Effector CD8-positive, alpha-beta T cell (primary cell): ENCODE data around the gene MGAT3.
"Not testable (repeated sequence)": the region's sequence is repeated elsewhere in the genome, so short reads cannot be mapped to it uniquely, and the experiment has no call there.

Experiments used
- DNase-seq: peaks from one replicate; lab custom pipeline; 2025; lab: John Stamatoyannopoulos, UW
- total RNA-seq, 4 experiments: gene quantifications; one replicate each; lab custom pipeline; 2026; lab: John Stamatoyannopoulos, UW

The MGAT3 gene, protein sequence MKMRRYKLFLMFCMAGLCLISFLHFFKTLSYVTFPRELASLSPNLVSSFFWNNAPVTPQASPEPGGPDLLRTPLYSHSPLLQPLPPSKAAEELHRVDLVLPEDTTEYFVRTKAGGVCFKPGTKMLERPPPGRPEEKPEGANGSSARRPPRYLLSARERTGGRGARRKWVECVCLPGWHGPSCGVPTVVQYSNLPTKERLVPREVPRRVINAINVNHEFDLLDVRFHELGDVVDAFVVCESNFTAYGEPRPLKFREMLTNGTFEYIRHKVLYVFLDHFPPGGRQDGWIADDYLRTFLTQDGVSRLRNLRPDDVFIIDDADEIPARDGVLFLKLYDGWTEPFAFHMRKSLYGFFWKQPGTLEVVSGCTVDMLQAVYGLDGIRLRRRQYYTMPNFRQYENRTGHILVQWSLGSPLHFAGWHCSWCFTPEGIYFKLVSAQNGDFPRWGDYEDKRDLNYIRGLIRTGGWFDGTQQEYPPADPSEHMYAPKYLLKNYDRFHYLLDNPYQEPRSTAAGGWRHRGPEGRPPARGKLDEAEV
- 0 to 2.9 (median 0.15) reads per million in 4 experiments for total RNA-seq

DNA sequence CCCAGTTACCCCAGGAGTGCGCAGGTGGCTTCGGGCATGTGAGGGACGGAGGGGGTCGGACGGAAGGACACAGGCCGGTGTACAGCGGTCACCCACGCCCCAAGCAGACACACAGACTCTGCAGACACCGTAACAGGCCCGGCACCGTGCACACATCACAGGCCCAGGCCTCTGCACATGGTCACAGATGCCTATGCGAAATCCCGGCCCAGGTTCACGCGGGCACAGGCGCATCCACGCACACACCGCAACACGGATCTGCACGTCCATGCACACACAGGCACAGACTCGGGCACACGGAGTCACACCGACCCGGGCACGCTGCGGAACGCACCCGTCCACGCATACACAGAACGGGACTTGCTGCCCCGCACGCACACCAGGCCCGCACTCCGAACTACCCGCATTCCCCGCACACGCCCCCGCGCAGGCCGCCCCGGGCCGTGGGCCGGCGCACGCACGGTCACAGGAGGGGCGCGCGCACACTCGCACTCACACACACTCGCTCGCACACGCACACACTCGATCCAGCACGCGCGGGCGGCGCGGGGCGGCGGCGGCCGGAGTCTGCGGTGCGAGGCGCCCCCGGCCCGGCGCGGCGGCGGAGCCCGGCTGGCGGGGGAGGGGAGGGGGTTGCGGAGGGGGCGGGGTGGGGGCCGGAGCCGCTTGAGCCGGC is at the start of gene MGAT3:
Gene MGAT3, plus strand, starts transcription at position 491 of the 676 bp plus-strand sequence. CDS start 30,336 bp downstream, outside the sequence.
- no peak for DNase-seq

DNA sequence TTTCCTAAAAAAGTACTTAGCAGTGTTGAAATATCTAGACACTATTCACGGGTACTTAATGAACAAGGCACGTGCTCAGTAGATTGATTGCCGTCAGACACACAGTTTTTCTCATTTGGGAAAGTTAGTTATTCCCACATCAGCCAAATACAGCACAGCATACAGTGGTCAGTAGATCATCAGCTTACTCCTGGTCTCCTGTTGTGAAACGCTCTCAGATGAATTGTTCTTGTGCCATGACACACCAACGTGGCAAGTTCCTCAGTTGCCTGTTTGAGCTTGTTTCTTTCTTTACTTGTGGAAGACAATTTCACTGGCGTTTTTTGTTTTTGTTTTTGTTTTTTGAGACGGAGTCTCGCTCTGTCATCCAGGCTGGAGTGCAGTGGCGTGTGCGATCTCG is 48.6 kb upstream of the MGAT3 start:
- DNase-seq, result no peak

DNA sequence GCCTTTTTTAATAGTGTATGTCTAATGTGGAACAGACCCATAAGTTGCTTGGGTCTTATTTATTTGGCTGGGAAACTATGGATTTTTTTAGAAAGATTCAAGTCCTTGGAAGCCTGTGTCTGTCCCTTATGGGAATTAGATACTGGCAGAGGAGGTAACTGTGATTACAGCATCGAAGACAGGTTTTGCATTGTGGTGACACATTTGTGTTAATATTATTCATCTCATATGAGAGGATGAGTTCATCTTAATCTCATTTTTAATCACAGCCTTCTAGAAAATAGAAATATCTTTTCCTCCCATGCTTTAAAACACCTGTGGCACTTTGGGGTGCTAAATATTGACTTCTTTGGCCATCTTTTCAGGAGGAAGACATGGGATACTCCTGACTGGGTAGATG is 48.0 kb upstream of the MGAT3 start:
- no peak for DNase-seq

DNA sequence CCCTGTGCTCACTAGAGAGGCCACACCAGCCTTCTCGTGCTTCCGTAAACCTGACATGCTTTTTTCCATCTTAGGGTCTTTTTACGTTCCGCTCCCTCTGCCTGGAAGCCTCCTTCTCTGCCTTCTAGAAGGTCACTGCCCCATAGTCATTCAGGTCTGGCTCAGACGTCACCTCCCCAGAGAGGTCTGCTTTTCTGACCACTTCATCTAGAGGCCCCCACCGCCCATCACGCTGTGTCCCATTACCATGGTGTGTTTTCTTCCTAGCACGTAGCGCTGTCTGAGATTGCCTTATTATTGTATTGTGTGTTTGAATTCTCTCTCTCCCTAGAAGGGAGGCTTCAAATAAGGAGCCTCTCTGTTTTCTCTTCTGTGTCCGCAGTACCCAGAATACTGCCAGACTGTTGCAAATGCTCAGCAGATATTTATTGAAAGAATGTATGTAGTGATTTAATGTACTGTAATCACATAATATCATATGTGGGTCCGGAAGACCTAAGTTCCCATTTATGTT is 47.2 kb upstream of the MGAT3 start:
- DNase-seq, result no peak

DNA sequence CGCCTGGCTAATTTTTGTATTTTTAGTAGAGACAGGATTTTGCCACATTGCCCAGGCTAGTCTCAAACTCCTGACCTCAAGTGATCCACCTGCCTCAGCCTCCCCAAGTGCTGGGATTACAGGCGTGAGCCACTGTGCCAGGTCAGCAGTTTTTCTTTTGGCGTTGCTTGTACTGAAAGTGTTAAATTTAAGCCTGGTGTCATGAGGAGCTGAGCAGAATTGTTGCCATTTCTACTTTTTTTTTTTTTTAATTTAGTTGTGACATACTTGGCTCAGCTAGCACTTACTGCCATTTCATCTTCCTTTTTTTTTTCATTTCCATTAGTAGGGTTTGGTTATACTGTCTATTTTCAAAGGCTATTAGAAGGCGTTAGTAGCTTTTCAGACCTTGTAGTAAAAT is 46.5 kb upstream of the MGAT3 start:
- no peak for DNase-seq

DNA sequence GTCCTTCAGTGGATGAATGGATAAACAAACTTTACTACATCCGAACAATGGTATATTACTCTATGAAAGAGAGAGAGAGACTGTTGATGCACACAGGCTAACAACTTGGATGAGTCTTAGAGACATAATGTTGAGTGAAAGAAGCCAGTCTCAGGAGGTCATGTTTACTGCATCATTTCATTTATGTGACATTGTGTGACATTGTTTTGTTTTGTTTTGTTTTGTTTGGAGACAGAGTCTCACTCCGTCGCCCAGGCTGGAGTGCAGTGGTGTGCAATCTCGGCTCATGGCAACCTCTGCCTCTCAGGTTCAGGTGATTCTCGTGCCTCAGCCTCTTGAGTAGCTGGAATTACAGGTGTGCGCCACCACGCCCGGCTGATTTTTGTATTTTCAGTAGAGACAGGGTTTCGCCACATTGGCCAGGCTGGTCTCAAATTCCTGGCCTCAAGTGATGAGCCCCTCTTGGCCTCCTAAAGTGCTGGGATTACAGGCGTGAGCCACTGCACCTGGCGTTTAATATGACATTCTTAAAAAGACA is 44.9 kb upstream of the MGAT3 start:
- DNase-seq, result not testable (repeated sequence)

DNA sequence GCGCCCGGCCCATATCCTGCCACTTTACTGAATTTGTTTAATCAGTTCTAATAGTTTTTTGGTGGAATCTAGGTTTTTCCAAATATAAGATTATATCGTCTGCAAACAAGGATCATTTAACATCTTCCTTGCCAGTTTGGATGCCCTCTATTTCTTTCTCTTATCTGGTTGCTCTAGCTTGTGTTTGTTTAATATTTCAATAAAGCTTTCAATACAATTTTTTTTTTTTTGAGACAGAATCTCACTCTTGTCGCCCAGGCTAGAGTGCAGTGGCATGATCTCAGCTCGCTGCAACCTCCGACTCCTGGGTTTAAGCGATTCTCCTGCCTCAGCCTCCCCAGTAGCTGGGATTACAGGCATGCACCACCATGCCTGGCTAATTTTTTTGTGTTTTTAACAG is 43.6 kb upstream of the MGAT3 start:
- DNase-seq, result not testable (repeated sequence)

DNA sequence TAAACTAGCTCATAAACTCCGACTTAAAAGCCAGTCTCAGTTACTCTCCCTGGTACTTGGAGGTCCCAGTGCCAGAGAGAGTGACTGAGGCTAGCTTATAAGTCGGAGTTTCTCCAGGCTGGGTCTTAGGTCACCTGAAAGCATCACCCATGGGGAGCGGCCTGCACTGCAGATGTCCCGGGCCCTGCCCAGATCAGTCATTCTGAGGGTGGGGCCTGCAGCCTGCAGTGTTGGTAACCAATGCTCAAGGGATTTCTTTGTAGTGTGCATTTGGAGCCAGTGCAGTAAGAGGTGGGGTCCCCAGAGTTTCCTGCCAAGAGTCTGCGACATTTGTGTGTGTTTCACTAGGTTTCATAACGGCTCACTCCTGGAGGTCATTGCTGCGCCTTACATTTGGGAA is 42.4 kb upstream of the MGAT3 start:
- DNase-seq, result no peak

DNA sequence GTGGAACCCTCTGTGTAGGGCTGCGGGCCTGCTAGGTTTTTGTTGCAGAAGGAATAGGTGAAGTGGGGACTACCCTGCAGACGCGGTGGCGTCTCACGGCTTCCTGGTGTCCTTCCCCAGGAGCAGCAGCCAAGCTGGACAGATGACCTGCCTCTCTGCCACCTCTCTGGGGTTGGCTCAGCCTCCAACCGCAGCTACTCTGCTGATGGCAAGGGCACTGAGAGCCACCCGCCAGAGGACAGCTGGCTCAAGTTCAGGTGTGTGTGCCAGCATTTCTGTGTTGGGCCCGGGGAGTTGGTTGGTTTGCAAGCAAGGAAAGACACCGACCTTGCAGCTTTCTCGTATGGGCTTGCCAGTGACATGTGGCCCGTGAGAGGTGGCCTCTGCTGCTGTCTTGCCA is 41.9 kb upstream of the MGAT3 start:
- DNase-seq, result no peak

DNA sequence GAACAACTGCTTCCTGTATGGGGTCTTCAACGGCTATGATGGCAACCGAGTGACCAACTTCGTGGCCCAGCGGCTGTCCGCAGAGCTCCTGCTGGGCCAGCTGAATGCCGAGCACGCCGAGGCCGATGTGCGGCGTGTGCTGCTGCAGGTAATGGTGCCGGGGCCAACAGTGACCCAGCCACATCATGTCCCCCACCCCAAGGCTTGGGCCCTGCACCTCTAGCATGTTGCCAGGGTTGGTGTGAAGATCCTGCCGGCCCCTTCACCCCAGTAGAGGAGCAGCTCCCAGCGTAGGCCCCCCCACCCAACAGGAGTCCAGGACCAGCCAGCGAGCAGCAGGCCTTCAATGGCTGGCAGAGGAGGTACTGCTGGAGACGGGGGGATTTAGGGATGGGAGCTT is 41.3 kb upstream of the MGAT3 start:
- DNase-seq, result no peak

DNA sequence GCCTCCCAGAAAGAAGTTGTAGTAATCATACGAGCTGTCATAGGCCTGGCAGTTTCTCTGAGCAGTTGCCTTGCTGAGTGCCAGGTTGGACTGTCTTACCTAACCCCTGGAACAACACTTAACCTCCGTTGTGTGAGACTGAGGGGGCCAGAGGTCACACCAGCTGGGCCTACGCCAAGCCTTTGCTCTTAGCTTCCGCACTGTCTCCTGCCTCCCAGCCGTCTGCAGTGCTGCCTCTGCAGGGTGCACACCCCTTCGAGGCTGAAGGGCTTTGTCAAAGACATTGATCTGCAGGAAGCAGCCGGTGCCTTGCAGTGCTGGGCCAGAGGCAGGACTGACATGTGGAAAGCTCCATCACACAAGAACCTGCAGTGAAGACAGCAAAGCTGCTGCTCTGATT is 40.5 kb upstream of the MGAT3 start:
- no peak for DNase-seq

DNA sequence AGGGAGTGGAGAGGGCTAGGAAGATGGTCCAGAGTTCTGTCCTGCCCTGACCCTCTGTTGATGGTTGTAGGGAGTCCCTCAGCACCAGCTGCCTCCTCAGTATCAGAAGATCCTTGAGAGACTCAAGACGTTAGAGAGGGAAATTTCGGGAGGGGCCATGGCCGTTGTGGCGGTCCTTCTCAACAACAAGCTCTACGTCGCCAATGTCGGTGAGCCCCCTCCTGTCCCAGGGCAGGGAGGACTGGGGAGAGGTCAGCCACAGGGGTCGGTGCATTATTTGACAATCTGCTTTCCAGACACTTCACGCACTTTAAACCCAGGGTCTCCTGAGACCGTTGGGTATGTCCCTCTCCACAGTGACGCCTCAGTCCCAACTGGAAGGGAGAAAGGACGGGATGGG is 39.2 kb upstream of the MGAT3 start:
- no peak for DNase-seq

DNA sequence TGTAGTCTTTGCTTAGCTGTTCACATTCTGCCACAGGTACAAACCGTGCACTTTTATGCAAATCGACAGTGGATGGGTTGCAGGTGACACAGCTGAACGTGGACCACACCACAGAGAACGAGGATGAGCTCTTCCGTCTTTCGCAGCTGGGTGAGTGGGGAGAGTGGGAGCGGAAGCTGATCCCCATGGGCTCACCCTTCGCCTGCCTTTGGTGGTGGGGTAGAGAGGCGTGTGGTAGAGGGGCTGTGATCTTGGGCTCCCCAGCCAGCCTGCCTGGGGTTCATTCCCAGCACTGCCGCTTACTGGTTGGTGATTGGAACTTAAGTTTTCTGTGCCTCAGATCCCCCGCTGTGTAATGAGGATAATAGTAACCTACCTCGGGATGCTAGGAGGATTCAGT is 38.1 kb upstream of the MGAT3 start:
- no peak for DNase-seq

DNA sequence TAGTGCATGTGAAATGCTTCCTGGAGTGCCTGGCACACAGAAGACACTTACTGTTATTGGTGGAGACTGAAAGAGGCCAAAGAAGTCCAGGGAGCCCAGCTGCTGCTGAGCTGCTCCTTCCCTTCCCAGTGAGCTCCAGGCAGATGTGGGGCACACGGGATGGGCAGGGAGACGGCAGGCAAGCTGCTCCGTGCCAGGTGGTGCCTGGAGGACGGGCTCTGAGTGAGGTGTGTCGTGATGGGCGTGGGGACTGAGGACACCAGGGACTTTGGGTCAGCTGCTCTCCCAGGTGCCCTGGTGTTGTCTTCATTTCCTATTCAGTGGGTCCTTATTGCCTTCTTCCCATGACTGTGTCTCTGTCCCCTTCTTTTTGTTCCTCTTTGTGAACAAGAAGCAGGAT is 37.7 kb upstream of the MGAT3 start:
- DNase-seq, result no peak

DNA sequence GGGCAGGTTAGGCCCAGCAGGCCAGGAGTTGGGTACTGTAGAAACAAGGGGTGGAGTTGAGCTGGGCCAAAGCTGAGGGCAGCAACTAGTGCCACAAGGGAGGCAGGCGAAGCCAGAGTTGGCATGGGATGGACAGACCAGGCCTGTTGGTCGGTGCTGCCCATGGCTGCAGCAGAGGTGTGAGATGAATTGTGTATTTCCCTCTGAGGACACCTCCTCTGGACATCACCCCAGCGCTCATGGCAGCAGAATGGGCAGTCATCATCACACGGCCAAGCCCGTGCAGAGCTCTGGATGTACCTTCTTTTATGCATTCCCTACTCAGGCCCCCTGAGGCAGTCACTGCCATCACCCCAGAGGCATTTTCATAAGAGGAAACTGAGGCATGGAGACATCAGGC is 36.9 kb upstream of the MGAT3 start:
- no peak for DNase-seq

DNA sequence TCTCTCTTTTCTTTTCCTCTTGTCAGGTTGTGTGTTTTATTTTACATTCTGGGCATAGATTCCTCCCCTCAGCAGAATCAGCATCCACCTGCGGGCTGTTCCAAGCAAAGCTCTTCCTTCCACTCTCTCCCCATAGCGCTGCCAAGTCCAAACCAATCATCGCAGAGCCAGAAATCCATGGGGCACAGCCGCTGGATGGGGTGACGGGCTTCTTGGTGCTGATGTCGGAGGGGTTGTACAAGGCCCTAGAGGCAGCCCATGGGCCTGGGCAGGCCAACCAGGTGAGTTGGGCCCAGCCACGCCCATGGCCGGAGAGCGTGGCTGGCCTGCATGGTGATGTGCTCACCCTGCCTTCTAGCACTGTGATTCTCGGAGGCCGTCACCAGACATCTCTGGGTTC is 35.1 kb upstream of the MGAT3 start:
- DNase-seq, result no peak

DNA sequence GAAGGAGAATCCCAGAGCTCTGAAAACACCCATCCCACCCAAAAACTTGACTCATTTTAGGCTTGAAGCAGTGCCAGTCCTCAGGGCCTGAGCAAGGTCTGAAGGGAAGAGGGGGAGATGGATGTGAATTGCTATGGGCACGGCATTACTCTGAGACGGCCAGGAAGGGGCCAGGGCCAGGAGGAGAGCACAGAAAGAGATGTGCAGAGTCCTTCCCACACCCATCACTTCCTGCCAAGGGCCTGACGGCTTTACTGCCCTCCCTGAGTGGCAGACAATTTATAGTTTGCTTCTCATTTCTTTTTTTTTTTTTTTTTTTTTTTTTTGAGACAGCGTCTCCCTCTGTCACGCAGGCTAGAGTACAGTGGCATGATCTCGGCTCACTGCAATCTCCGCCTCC is 34.7 kb upstream of the MGAT3 start:
- DNase-seq, result no peak

DNA sequence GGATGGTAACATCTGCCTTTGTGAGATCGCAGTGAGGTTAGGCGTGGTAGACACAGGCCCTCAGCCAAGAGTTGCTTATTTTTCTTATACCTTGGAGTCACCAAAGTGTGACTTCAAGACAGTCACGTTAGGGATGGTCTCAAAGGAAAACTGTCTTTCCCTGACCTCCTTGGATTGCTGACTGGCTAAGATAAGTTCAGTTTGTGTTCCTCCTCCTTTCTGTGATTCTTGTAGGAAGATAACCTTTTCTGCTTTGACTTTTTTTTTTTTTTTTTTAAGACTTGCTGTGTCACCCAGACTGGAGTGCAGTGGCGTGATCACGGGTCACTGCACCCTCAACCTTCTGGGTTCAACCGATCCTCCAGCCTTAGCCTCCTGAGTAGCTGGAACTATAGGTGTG is 34.1 kb upstream of the MGAT3 start:
- no peak for DNase-seq

DNA sequence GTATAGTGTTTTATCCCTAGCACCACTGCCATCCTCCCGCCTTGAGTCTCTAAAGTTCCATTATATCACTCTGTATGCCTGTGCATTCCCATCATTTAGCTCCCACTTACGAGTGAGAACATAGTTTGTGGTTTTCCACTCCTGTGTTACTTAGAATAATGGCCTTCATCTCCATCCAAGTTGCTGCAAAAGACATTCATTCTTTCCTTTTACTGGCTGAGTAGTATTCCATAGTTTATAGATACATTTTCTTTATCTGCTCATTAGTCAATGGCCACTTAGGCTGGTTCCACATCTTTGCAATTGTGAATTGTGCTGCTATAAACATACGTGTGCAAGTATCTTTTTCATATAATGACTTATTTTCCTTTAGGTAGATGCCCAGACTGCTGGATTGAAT is 32.8 kb upstream of the MGAT3 start:
- no peak for DNase-seq

DNA sequence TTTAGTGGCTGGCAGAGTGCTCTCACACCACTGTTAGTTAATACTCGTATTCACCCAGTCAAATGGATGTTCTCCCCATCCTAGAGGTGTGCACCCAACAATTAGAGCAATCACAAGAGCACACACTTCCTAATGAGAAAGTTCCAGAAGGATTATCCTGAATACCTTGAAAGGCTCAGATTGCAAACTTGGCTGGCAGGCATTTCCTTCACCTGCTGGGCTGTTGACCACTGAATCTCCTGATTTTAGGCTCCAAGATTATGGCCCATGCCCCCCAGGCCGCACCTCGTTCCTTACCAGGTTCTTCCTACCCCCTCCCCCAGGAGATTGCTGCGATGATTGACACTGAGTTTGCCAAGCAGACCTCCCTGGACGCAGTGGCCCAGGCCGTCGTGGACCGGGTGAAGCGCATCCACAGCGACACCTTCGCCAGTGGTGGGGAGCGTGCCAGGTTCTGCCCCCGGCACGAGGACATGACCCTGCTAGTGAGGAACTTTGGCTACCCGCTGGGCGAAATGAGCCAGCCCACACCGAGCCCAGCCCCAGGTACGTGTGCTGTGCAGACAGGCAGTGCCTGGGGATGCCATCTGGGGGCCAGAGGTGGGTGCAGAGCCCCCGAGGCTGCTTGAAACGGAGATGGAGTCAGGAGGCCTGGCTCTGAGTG is 30.3 kb upstream of the MGAT3 start:
- DNase-seq, result no peak

DNA sequence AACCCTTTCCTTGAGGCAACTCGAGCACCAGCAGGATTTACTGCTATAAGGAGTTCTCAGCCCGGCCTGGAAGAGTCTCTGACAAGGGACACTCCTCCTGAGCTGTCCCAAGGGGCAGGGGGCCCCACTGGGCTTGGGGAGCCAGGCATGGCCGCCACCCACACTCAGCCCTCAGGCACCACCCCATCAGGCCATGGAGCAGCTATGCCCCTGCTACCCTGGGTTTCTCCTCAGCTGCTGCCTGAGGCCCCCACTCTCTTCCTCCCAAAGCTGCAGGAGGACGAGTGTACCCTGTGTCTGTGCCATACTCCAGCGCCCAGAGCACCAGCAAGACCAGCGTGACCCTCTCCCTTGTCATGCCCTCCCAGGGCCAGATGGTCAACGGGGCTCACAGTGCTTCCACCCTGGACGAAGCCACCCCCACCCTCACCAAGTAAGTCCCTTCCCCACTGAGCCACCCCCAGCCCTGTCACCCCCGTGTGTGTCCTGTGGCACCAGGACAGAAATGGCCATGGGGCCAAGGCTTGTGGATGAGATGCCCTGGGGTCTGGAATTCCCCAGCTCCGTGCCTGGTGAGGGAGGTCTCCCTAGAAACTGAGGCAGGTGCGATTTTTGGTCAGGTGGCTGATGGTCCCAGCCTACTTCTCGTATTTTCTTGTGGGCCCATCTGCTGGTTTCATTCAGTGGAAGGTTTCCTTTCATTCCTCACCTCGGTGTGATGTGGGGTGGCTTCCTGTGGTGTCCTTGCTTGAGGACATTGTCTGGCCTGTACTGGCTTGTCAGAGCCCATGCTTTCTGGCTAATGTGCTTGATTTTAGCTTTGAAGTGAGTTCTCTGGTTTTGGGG is 28.8 kb upstream of the MGAT3 start:
- no peak for DNase-seq
